HG03280 (cell line): ENCODE data around the gene RUNX1.

ENCODE experiments used
- ATAC-seq: cut with Tn5 transposase; IDR thresholded peaks from one replicate; pipeline ENCODE4 v1.9.1; 2021; ENCODE audit warnings: mild to moderate bottlenecking, moderate library complexity; ENCODE audit not compliant: unreplicated experiment

The RUNX1 gene

DNA sequence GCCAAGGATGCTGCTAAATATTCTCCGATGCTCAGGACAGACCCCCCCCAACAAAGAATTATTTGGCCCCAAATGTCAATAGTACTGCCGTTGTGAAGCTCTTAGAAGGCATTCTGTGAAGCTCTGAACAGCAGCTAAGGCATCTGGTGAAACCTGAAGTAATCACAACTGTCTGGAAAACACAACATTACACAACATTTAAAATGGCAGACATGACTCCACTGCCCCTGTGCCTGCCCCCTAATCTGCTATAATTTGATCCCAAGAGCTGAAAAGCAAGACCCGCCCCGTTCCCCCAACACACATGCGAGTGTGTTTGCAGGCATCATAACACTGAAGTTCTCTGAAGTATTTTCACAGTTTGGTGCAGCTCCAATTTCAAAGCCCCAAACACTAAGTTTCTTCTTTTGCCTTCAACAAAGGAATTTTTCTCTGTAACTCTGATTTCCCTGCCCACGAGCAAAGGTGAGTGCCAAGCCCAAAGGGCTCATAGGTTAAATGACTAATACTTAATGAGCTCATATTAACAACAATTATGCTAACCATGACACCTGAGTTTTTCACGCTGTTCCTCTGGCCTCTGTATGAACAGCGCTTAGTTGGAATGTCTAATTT is 251.1 kb downstream of the RUNX1 start:
- ATAC-seq = no peak

DNA sequence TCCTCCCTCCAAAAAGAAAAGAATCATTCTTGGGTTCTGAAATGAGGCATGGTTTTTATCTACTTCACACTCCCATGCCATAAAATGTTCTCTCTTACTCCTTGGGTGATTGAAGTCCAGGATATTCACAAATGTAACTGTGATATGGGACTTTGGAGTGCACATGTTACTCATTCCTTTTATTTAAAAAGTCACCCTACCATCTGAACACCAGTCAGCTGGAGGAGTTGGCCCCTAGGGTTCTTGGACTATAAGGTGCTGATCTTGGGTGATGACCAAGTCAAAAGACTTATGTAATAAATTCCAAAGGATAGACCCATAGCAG is 251.9 kb downstream of the RUNX1 start:
- ATAC-seq = no peak

DNA sequence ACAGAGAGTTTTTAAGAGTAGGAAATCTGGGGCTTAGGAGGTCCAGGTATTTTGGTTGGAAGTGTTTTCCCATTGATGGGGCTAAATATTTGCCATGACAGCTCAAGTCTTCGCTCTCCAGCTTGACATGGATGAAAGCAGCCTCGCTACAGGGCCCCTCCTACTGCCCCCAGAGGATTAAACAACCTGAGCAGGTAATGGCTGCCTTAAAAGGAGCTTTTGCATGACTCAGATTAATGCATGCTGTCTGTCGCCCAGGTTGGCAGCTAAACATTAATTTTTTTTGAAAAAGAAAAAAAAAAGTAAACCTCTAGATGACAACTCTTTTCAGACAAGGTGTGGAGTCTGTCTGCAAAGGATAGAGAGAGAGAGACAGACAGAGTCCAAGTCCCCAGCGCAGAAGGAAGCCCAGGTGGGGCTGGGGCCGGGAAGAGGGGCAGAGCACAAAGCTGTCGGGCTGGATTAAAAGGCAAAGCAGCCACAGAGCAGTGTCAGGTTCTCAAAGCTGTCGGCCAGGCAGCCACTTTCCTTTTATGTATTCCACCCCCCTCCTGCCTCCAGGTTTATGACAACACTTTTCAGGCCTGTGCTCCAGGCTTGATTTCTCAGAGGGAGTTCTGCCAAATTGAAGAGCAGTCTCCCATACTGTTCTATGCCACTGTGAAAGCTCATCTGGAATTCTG is 252.4 kb downstream of the RUNX1 start:
- ATAC-seq = no peak

DNA sequence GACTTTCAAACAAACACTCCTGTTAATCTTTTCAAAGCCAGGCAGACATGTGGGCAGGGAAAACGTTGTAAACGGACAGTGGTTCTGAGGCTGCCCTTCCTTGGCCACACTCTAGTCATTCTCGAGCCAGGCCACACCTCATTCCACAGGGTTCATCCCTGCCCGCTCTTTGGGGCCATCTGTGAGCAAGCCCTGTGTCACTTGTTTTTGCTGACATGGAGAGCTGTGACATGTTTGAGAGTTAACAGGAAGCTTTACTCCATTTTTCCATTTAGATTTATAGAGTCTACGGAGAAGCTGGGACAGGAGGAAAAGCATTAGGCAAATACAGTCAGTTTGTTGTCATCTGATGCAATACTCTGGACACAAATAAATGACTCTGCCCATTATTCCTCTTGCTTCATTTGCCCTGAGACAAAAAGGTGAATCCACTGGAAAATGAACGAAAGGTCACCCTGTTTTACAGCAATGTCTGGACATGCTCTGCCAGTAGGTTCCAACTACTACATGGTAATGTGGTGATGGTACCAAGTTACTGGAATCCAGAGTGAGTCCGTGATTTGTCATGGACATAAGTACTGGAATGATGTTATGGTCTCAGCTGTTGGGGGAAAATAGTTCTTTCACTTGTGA is 253.4 kb downstream of the RUNX1 start:
- no peak for ATAC-seq

DNA sequence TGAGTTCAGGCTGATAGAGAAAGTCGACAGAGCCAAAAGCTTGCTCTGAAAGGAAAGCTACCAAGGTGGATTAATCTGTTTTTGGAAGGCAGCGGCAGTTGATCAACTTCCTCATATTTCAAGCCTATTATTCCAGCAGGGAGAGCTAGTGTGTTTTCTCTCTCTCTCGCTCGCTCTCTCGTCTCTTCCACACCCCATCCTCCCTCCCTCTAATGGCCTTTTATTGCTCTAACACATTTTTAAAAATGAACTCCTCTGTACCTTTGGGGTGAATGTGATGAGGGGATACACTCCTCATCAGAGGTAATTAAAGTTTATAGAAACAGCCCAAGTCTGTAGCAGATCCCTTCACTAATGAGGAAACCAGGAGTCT is 253.9 kb downstream of the RUNX1 start:
- no peak for ATAC-seq

DNA sequence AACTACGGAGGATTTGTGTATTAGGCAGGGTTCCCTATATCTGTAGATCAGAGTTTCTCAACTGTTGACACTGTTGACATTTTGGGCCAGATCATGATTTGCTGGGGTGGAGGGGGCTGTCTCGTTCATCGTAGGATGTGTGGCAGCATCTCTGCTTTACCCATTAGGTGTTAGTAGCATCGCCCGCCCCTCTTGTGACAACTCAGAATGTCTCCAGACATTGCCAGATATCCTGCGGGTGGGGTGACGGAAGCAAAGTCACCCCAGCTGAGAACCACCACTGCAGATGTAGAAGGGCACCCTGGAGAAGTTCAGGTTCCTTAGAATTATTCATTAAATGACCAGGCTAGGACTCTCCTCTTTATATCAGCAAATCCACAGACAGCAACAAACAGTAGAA is 254.4 kb downstream of the RUNX1 start:
- no peak for ATAC-seq

DNA sequence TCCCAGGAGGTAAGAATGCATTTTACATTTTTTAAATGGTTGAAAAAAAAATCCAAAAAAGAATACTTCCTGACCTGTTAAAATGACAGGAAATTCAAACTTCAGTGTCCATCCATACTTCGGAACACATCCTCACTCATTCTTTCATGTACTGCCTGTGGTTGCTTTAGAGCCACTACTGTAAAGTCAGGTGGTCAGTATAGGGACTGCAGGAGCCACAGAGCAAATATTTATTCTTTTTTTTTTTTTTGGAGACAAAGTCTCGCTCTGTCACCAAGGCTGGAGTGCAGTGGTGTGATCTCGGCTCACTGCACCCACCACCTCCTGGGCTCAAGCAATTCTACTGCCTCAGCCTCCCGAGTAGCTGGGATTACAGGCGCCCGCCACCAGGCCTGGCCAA is 255.6 kb downstream of the RUNX1 start:
- no peak for ATAC-seq

DNA sequence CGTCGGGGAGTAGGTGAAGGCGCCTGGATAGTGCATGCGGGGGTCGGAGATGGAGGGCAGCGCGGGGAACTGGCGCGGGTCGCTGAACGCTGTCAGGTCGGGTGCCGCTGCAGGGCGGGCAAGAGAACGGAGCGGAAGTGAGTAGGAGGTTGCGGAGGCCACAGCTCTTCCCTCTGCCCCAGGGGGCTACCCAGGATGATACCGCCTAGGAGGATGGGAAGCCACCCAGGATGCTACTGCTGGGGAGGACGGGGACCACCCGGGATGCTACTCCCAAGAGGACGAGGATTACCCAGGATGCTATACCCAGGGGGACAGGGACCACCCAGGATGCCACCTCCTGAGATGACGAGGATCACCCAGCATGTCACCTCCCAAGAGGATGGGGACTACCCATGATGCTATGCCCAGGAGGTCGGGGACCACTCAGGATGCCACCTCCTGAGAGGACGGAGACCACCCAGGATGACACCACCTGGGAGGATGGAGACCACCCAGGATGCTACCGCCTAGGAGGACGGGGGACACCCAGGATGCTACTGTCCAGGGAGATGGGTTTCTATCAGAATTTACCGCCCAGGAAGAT is 256.5 kb downstream of the RUNX1 start:
- ATAC-seq = no peak

DNA sequence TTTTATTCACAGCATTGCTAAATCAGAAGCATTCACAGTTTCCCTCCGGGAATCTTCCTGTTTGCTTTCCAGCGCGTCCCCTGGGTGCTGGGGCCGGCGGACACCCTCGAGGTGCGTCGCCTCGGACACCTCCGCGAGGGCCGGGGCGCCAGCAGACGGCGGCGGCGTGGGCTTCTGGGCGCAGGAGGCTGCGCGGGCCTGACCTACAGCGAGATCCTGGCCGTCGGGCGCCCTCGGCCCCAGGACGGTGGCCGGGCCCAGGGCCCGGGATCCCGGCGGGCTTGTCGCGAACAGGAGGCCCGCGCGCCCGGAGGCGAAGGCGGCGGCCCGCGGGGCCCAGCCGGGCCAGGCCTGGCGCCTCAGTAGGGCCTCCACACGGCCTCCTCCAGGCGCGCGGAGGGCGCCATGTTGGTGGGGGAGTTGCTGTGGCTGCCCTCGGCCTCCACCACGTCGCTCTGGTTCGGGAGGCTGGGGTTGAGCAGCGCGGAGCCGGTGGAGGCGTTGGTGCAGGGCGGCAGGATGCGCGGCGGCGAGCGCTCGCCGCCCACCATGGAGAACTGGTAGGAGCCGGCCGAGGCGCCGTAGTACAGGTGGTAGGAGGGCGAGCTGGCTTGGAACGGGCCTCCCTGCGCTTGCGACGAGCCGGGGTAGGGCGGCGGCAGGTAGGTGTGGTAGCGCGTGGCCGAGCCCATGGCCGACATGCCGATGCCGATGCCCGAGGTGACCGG is 257.2 kb downstream of the RUNX1 start:
- ATAC-seq = no peak

DNA sequence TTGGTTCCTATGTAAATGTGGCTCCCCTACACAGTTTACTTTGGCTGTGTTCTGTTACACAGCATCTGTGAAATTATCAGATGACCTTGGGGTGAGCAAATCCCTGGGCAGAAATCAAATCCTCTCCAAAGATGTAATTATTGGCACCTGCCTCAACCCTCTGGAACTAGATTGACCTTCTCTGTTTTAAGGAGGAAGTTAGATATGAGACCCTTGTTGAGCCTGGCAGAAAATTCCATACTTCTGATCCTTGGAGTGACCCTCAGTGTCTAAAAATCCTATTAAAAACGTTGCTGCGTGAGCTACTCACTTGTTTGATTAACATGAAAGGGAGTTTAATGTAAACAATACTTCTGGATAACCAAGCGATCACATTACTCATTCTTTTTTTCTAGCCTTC is 258.3 kb downstream of the RUNX1 start:
- no peak for ATAC-seq

DNA sequence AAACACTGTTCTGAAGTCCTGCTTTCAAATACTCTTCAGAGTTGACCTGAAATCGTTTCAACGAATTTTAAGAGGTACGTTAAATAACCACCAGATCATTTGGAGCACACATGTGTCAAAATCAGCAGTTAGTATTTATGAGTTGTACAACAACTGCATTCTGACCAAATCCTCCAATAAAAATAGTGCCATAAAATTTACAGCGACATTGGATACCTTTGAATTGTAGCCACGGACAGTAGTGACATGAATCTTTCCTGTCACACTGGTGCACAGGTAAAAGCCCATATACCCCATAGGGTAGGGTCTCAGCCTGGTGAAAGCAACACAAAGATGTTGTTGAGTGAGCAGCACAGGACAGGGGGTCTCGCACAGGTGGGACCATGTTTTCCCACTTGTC is 258.8 kb downstream of the RUNX1 start:
- no peak for ATAC-seq

DNA sequence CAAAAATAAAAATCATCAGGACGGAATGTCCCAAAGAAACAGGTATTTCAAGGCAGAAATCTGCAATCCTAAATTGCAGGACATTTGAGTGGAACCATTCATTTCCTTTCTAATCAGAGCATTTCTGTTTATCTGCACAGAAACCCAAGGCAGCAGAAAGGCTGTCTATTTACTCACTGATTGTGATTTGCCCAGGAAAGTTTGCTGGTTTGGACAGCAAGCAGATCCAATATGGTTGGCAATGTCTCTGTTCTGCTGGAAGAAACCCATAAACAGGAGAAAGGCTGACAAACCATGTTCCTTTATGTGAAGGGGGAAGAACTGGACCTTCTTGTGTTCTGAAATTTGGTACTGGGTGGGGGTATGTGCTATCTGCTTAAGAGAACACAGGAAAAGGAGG is 260.2 kb downstream of the RUNX1 start:
- ATAC-seq = no peak

DNA sequence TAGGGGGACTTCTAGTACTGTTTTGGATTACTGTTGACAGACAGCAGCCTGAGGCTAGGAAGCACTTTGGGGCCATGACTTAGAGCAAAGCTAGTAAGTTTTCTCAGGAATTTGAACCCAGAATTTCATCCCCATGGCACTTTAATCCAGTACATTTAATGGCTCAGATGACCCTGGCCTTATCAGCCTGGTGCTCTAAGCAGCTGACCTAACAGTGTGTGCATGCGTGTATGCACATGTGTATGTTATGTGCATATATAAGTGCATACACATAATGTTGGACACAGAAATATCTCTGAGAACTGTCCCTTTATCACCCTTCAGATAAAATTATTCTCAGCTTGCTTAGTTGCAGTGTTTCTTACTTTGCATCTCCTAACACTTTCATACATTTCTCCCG is 265.3 kb downstream of the RUNX1 start:
- no peak for ATAC-seq

DNA sequence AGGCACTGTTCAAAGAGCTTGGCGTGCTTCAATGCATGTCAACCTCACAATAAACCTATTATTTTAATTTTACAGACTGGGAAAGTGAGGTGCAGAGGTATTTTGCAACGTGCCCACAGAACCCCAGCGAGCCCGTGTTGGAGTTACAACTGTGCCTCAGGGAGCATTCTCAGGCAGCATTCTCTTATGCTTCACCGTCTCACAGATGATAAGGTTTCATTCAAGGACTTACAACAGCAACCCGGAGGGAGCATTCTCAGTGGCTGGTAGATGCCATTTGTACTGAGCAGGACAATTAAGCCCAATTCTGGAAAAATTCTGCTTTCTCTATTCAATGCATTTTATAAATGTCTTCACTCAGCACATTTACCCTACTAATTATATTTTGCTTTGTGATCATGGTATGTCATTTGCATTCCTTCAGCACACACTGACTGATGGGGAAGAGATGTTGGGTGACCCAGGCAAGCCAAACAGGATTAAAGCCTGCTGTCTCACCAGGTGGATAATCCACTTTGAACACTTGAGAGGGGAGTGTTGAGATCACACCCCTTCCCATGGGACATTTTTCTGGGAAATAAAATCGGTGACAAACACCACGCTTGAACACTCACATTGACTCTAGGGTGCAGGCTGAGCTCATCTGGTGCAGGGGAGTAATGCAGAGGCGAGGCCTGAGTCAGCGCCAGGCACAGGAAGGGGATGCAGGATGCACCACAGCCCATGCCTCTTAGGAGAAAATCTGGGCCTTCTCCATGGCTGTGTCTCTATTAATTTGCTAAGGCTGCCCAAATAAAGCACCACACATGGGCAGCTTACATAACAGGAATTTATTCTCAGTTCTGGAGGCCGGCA is 266.4 kb downstream of the RUNX1 start:
- ATAC-seq = no peak

DNA sequence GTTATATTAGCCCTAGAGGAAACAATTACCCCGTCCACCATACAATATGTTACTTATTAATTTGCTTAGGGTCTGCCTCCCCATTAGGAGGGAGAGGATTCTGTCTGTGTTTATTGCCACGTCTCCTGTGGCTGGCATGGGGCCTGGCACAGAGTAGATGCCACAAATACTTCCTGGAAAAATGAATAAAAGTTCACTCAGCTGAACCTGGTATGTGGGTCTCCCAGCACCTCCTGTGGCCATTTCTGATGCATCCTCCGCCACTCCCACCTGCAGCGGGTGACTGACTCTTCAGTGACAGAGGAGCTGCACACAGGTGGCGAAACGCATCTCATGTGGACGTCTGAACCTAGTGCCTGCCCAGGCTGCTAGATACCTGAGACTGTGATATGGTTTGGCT is 267.6 kb downstream of the RUNX1 start:
- ATAC-seq = no peak

DNA sequence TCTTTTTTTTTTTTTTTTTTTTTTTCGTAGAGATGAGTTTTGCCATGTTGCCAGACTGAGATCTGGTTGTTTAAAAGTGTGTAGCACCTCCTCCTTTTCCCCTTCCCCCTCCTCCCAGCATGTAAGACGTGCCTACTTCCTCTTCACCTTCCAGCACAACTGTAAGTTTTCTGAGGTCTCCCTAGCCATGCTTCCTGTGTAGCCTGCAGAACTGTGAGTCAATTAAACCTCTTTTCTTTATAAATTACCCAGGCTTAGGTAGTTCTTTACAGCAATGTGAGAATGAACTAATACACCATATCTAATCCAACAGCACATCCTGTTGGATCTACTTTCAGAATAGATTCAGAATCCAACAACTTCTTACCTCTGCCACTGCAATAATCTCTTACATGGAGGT is 269.2 kb downstream of the RUNX1 start:
- no peak for ATAC-seq

DNA sequence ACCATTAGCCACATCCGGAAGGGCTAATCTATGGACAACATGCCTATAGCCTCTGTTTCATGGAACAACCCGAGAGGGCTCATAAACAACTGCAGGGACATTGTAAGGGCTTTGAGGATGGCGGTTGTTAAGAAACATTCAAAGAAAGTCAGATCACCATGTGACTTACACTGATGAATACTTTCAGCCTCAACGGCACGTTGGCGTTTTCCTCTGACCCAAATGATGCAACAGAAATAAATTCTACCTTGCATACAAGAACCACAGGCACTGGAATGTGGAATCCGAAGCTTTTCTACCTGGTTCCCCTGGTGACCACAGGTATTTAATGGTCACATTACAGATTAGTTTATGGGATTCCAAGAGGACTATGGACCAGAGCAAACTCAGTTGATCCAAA is 273.3 kb downstream of the RUNX1 start:
- ATAC-seq = no peak

DNA sequence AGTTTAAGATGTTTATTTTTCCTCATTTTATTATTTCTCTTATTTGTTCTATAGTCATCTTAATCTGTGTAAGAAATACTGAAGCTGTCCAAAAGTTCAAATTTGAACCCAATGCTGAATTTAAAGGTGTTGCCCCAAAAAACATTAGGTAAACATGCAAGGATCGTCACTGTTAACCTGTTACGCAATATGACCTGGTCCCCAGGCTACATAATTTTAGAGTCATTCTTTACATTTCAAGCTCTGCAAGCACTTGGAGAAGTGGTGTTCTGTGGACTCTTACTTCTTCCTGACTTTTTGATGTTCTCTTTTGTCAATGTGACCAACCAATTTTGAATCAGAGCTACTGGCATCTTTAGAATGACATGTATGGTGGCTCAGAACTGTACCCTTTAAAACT is 274.4 kb downstream of the RUNX1 start:
- no peak for ATAC-seq

DNA sequence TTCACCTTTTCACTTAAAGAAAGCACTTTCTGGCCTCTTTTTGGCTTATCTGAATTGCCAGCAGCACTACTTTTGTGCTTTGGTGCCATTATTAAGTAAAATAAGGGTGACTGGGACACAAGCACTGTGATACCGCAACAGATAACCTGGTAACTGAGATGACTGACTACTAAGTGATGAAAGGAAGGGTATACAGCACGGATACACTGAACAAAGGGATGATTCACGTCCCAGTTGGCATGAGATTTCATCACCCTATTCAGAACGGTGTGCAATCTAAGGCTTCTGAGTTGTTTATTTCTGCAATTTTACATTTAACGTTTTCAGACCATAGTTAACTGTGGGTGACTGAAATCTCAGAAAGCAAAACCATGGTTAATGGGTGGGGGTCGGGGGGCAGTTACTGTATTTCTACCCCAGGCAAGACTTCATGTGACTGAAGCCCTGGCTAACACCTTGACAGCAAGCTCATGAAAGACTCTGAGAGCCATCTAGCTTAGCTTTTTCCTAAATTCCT is 277.5 kb downstream of the RUNX1 start:
- ATAC-seq = no peak

DNA sequence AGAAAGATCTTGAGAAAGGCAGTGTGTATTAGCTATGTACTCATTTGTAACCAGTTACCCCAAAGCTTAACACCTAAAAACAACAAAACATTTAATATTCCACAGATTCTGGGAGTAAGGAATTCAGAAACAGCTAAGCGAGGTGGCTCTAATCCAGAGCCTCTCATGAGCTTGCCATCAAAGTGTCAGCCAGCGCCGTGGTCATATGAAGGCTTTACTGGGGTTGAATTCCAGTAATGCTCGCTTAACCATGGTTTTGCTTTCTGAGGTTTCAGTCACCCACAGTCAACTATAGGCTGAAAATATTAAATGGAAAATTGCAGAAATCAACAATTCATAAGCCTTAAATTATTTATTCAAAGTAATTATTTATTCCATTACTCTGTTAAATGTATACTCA is 278.5 kb downstream of the RUNX1 start:
- ATAC-seq = no peak

DNA sequence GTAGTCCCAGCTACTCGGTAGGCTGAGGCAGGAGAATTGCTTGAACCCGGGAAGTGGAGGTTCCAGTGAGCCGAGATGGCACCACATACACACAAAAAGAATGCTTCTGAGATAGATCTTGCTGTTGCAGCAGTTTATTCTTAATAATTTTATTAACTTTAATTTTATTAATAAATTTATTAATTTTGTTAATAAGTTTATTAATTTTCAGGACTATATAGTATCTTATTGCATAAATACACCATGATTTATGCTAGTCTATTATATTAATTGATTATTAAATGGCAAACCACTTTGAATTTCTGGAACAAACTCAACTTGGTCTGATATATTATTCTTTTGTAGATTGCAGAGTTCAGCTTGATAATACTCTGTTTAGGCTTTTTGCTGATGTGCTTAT is 280.8 kb downstream of the RUNX1 start:
- ATAC-seq = no peak
